ENCODE data around the gene RPL4. TPM values are rescaled to one million over a fixed set of nuclear protein-coding genes. Genes with fewer than 3 reads are reported as not detected.

Gene RPL4
- total RNA-seq = 3,581 TPM

DNA sequence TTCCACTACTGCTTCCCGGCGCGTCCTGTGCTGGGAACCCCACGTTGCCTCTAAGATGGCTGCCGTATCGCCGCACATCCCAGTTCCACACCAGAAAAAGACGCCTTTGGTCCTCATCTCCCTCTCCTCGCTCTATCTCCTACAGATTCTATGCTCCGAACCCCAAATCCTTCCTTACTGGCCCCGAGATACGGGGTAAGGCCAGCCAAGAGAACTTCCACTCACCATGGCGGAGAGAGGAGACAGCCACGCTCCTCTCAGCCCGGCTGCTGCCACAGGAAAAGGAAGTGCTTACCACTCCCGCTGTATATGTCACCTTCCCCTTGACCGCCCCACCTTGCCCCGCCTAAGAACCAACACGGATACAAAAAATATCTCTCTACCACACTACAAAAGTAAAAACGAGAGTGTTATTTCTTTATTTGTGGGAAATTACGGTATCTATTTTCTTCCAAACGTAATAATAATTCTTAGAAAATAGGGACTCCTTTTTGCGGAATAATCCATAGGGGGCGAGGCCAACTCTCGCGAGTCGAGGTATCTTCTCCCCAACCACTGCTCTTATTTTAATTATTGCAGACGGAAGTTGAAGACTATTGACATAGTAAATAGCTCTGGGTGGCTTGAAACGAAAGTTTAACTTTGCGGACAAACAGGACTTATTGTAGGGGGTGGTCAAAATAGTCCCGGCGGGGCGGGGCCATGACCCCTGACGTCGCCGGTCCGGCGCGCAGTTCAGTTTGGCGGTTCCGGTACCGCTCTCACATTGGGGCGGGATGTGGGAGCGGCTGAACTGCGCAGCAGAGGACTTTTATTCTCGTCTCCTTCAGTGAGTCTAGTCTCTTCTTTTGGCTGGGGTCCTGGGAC is at the start of gene RPL4, which contains the start of gene ZWILCH:
Gene RPL4, minus strand, starts transcription at position 293 of the 867 bp plus-strand sequence. Its CDS starts 65 bp downstream, at position 228.
Gene ZWILCH, plus strand, starts transcription at position 764 of the 867 bp plus-strand sequence. Its CDS starts 13 bp downstream, at position 777.

DNA sequence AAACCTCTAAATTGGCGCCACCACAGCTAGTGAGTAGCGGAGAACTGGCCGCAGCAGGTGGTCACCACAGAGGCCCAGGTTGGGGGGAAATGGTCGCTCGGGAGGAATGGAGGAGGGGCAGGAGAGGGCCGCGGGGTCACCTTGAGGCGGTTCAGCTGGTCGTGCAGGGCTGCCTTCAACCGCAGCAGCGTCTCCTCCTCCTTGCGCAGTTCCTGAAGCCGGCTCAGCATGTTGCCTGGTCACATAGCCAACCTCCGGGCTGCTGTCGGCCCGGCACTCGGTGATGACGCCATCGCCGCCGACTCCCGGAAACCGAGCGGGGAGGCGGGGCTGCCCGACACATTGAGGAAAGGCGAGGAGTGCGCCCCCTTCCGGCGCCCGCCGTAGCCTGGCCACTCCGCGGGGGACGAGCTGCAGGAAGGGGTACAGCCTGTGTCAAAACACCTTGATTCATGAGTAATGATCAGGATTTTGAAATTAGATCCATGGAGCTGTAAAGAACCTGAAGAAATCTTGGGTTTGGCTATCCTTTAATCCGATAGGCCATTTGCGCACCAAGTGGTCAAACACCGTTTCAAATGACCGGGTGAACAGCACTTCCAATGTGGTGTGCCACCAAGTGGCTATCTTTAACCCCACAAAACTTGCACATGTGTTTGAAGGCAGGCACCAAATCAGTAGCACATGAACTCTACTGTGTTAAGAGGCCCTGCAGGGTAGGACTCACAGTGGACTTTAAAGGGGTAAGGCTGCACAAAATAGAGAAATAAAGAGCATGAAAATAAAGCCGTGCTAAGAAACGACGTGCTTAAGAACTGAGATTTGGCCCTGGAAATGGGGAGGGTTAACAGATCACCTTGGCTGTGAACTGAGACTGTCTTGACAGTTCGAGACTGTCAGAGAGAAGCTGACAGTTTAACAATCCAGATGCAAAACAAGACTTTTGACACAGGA is 6.9 kb downstream of the RPL4 start, which contains the start of gene SNAPC5:
Gene SNAPC5, minus strand, starts transcription at position 261 of the 954 bp plus-strand sequence. Its CDS starts 31 bp downstream, at position 230.

Small RNA genes lying within 50 kb of the gene (small RNA-seq; reads per million reads assigned to genes)
- gene MIR4512 (ENCODE audit: low replicate concordance) = not detected
- gene RF01159 (ENCODE audit: low replicate concordance) = not detected
- not detected for gene SNORD16 (ENCODE audit: low replicate concordance)
- not detected for gene SNORD18A (ENCODE audit: low replicate concordance)
- gene SNORD18B (ENCODE audit: low replicate concordance) = not detected
- gene SNORD18C (ENCODE audit: low replicate concordance) = not detected

Other genes with a start within 250 kb of the RPL4 start
- 36.6 TPM for gene DIS3L, start 211.3 kb downstream of the RPL4 start, total RNA-seq
- gene TIPIN, start 148.2 kb downstream of the RPL4 start, total RNA-seq = 8.8 TPM
- gene MAP2K1, start 117.9 kb downstream of the RPL4 start, total RNA-seq = 38.4 TPM
- gene SNAPC5, start 7.1 kb downstream of the RPL4 start, total RNA-seq = 15.7 TPM
- 12.7 TPM for gene ZWILCH, start 471 bp upstream of the RPL4 start, total RNA-seq
- not detected for gene LCTL, start 61.1 kb upstream of the RPL4 start, total RNA-seq
- gene SMAD6, start 197.4 kb upstream of the RPL4 start, total RNA-seq = 52.7 TPM

Data from metanephros (tissue), 2 donors.